Left ventricle myocardium inferior (tissue), 1 donor: ENCODE results near the gene CAPZA1. TPM values are rescaled to one million over a fixed set of nuclear protein-coding genes. Genes with fewer than 3 reads are reported as not detected.

Source experiments
- DNase-seq: peaks from one replicate; pipeline ENCODE4 v3.0.0-alpha.2; 2020
- H3K27ac ChIP-seq: fragments of 200-600 bp; replicated peaks from 2 replicates; pipeline ENCODE4 v1.8.0; 2021
- H3K27me3 ChIP-seq: fragments of 200-600 bp; 2 replicates; pipeline ENCODE4 v1.8.0; 2021; ENCODE audit warnings: low read depth
- H3K36me3 ChIP-seq: fragments of 200-600 bp; 2 replicates; pipeline ENCODE4 v1.8.0; 2021
- H3K4me1 ChIP-seq: fragments of 200-600 bp; 2 replicates; pipeline ENCODE4 v1.8.0; 2021
- H3K4me3 ChIP-seq: fragments of 200-600 bp; 2 replicates; pipeline ENCODE4 v1.8.0; 2021; ENCODE audit warnings: mild to moderate bottlenecking, moderate library complexity
- H3K9me3 ChIP-seq: fragments of 200-600 bp; replicated peaks from 2 replicates; pipeline ENCODE4 v1.8.0; 2021
- CTCF ChIP-seq: fragments of 200-600 bp; IDR thresholded peaks from 2 replicates; pipeline ENCODE4 v1.8.0; 2021; ENCODE audit warnings: antibody characterized with exemption, mild to moderate bottlenecking, borderline replicate concordance
- intact Hi-C: fragments of 100-400 bp; cut with micrococcal nuclease; formaldehyde crosslinking; loops from one replicate; pipeline ENCODE4 v1.11.0; 2022
- total RNA-seq: library from RNA; stranded (reverse); fragmentation: NEBNext Ultra II Directional; extraction: Animal tissue kit (Norgen Biotek cat#: 25700); gene quantifications from one replicate; pipeline ENCODE4 v1.2.1, GENCODE V29; 2021
- donor health status: DM: no; HTN: yes; CAD: no; lungs with severe emphysema.

CAPZA1 gene
- total RNA-seq, 1 donor from 2014 or later, result 24.6 TPM

GRCh38 chr1:112678605-112679004 lies 59.0 kb downstream of the CAPZA1 start:
- Histone ChIP-seq H3K27ac (no peak overlapping the region), H3K36me3 (no peaks in the 10 kb centered on the region), H3K4me1 (peaks cover 39% of the 10 kb centered on the region), H3K4me3 (no peak overlapping the region), H3K27me3 (no peaks in the 10 kb centered on the region), H3K9me3 (no peaks in the 10 kb centered on the region)
- intact Hi-C loops, result loop anchor here (10.0 kb wide), 1 partner anchor 284 kb away; the partner anchor contains the start of gene CTTNBP2NL
- TF ChIP-seq CTCF, result no peak
- DNase-seq, result no peak

- intact Hi-C loops, result no loop called here
- Histone ChIP-seq H3K27ac (no peak overlapping the region), H3K27me3 (no peaks in the 10 kb centered on the region), H3K9me3 (no peaks in the 10 kb centered on the region), H3K4me1 (peaks cover 16% of the 10 kb centered on the region), H3K4me3 (no peak overlapping the region), H3K36me3 (peaks cover 21% of the 10 kb centered on the region)
- no peak for DNase-seq
- TF ChIP-seq CTCF, result no peak
Measured at GRCh38 chr1:112685913-112686312, 66.3 kb downstream of the CAPZA1 start.

- peaks cover 26% of the 10 kb centered on the region for H3K36me3 ChIP-seq
- H3K27ac ChIP-seq, result no peak overlapping the region
- H3K27me3 ChIP-seq, result no peaks in the 10 kb centered on the region
- intact Hi-C loops, result no loop called here
- DNase-seq, result no peak
- H3K4me1 ChIP-seq, result peaks cover 16% of the 10 kb centered on the region
- H3K4me3 ChIP-seq, result no peak overlapping the region
- TF ChIP-seq CTCF, result no peak
- no peaks in the 10 kb centered on the region for H3K9me3 ChIP-seq
Measured at GRCh38 chr1:112686417-112686816, 66.8 kb downstream of the CAPZA1 start.

GRCh38 chr1:112686835-112687234 lies 67.2 kb downstream of the CAPZA1 start:
- no peak overlapping the region for H3K4me3 ChIP-seq
- H3K27ac ChIP-seq, result peak overlapping the region; percentile 60
- peaks cover 16% of the 10 kb centered on the region for H3K4me1 ChIP-seq
- H3K36me3 ChIP-seq, result peaks cover 30% of the 10 kb centered on the region
- intact Hi-C loops, result no loop called here
- H3K9me3 ChIP-seq, result no peaks in the 10 kb centered on the region
- no peak for DNase-seq
- no peak for TF ChIP-seq CTCF
- no peaks in the 10 kb centered on the region for H3K27me3 ChIP-seq

DNA sequence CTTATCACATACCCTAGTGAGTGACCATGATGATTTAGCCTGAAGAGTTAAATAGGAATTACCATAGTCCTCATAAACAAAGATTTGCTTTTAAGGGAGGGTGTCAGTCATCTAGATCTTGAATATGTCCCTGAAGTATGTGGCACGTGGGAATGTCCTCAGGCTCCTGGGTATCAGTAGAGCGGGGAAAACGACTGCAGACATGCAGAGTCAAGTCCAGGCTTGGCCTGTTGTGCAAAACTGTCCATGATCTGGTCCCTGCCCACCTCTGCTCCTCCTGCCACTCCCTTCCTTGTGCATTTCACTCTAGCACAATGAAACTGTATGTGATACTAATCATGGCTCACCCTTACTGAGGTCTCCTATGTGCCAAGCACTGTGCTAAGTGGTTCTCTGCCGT lies 67.7 kb downstream of the CAPZA1 start:
- DNase-seq, result no peak
- H3K27me3 ChIP-seq, result no peaks in the 10 kb centered on the region
- intact Hi-C loops, result no loop called here
- no peaks in the 10 kb centered on the region for H3K9me3 ChIP-seq
- peak overlapping the region; percentile 60 for H3K27ac ChIP-seq
- H3K36me3 ChIP-seq, result peaks cover 36% of the 10 kb centered on the region
- H3K4me1 ChIP-seq, result peaks cover 16% of the 10 kb centered on the region
- TF ChIP-seq CTCF, result no peak
- no peak overlapping the region for H3K4me3 ChIP-seq
